Osteoblast (primary cell): ENCODE data around the gene OLA1. TPM values are rescaled to one million over a fixed set of nuclear protein-coding genes. Genes with fewer than 3 reads are reported as not detected.

Experiments used
- DNase-seq: peaks from one replicate; pipeline ENCODE4 v3.0.0; 2011; ENCODE audit warnings: low spot score, mixed read lengths; ENCODE audit not compliant: insufficient read length; ENCODE audit errors: missing footprints
- H2AFZ ChIP-seq: 2 replicates; pipeline ENCODE4 v1.6.0; 2011; ENCODE audit warnings: mild to moderate bottlenecking, low read length
- H3K27ac ChIP-seq: 2 replicates; pipeline ENCODE4 v1.5.1; 2011; ENCODE audit warnings: mild to moderate bottlenecking, low read depth, low read length, moderate library complexity
- H3K27me3 ChIP-seq: 2 replicates; pipeline ENCODE4 v1.6.0; 2012; ENCODE audit warnings: mild to moderate bottlenecking, control low read depth, inconsistent platforms, low read length, moderate library complexity; ENCODE audit not compliant: insufficient read depth
- H3K36me3 ChIP-seq: 2 replicates; pipeline ENCODE4 v1.5.1; 2011; ENCODE audit warnings: mild to moderate bottlenecking, low read length, control low read depth, moderate library complexity; ENCODE audit not compliant: insufficient read depth
- H3K4me1 ChIP-seq: 2 replicates; pipeline ENCODE4 v1.5.1; 2011; ENCODE audit warnings: mild to moderate bottlenecking, low read length, control low read depth, moderate library complexity; ENCODE audit not compliant: insufficient read depth
- H3K4me2 ChIP-seq: 2 replicates; pipeline ENCODE4 v1.6.0; 2011; ENCODE audit warnings: mild to moderate bottlenecking, low read length; ENCODE audit not compliant: insufficient read depth
- H3K4me3 ChIP-seq: fragments of 200-600 bp; sonication (generic); 3 replicates; pipeline ENCODE4 v1.5.1; 2012; ENCODE audit warnings: mild to moderate bottlenecking, low read length, inconsistent platforms; ENCODE audit not compliant: insufficient read depth
- H3K79me2 ChIP-seq: 2 replicates; pipeline ENCODE4 v1.6.0; 2012; ENCODE audit warnings: mild to moderate bottlenecking, low read length, control low read depth, inconsistent platforms; ENCODE audit not compliant: insufficient read depth
- H3K9me3 ChIP-seq: 2 replicates; pipeline ENCODE4 v1.5.1; 2011; ENCODE audit warnings: low read depth, low read length, control low read depth
- H4K20me1 ChIP-seq: 2 replicates; pipeline ENCODE4 v1.6.0; 2012; ENCODE audit warnings: mild to moderate bottlenecking, low read length, control low read depth; ENCODE audit not compliant: insufficient read depth
- CTCF ChIP-seq: IDR thresholded peaks from 2 replicates; pipeline ENCODE4 v1.5.1; 2011; ENCODE audit warnings: mild to moderate bottlenecking, low read depth, low read length, moderate library complexity; ENCODE audit errors: extremely low read depth
- total RNA-seq: library from RNA; depleted of rRNA; stranded (reverse); fragments of >200 nt; gene quantifications from 2 replicates; pipeline ENCODE4 v1.2.3, GENCODE V29; 2012

The OLA1 gene
- total RNA-seq, 1 donor: 79.3 TPM

DNA sequence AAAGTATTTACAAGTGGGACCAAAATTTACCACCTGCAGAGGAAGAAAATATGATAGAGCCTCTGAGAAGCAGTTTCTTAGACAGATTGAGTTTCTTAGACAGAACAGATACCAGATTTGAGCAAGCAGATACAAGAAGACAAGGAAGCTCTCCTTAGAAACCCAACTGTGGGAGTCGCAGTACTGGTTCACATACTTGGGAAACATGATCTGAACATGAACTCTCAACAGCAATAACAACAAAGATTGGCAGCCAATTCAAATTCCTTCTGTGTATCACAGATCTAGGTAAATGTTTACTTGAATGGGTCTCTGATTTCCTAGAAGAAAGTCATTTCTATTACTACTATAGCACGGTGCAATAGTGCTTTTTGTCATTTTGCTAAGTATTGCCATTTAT is 82.1 kb downstream of the OLA1 start:
- Histone ChIP-seq H2AFZ (no peak overlapping the region), H3K36me3 (no peaks in the 10 kb centered on the region), H3K27ac (no peak overlapping the region), H3K4me3 (no peak overlapping the region), H3K4me1 (no peaks in the 10 kb centered on the region), H4K20me1 (peaks cover 7% of the 10 kb centered on the region), H3K9me3 (no peaks in the 10 kb centered on the region), H3K4me2 (no peak overlapping the region), H3K27me3 (no peaks in the 10 kb centered on the region), H3K79me2 (peaks cover 66% of the 10 kb centered on the region)
- TF ChIP-seq CTCF: no peak
- no peak for DNase-seq

- H3K79me2 ChIP-seq: peaks cover 43% of the 10 kb centered on the region
These were observed 86.8 kb downstream of the OLA1 start for GRCh38 chr2:174161490-174161889.

GRCh38 chr2:174158003-174158402 is 90.3 kb downstream of the OLA1 start:
- Histone ChIP-seq H3K36me3 (no peaks in the 10 kb centered on the region), H3K4me1 (peaks cover 11% of the 10 kb centered on the region), H3K4me2 (no peak overlapping the region), H3K27ac (no peak overlapping the region), H4K20me1 (peaks cover 10% of the 10 kb centered on the region), H3K9me3 (no peaks in the 10 kb centered on the region), H3K79me2 (peaks cover 31% of the 10 kb centered on the region), H3K27me3 (no peaks in the 10 kb centered on the region), H2AFZ (no peak overlapping the region), H3K4me3 (no peak overlapping the region)
- peak; percentile 50 for TF ChIP-seq CTCF
- DNase-seq: no peak

More at GRCh38 chr2:174161490-174161889, 86.8 kb downstream of the OLA1 start:
- H3K36me3 ChIP-seq: no peaks in the 10 kb centered on the region
- H3K27me3 ChIP-seq: no peaks in the 10 kb centered on the region
- H3K27ac ChIP-seq: no peak overlapping the region
- H3K9me3 ChIP-seq: no peaks in the 10 kb centered on the region
- H3K4me1 ChIP-seq: no peaks in the 10 kb centered on the region
- TF ChIP-seq CTCF: no peak
- H3K4me3 ChIP-seq: no peak overlapping the region
- H2AFZ ChIP-seq: no peak overlapping the region
- no peak overlapping the region for H3K4me2 ChIP-seq
- no peak for DNase-seq
- H4K20me1 ChIP-seq: peaks cover 4% of the 10 kb centered on the region

GRCh38 chr2:174157053-174157452 is 91.3 kb downstream of the OLA1 start:
- Histone ChIP-seq H2AFZ (no peak overlapping the region), H3K4me1 (peaks cover 11% of the 10 kb centered on the region), H3K79me2 (peaks cover 24% of the 10 kb centered on the region), H3K27me3 (no peaks in the 10 kb centered on the region), H3K9me3 (no peaks in the 10 kb centered on the region), H3K36me3 (no peaks in the 10 kb centered on the region), H3K4me3 (no peak overlapping the region), H3K4me2 (no peak overlapping the region), H3K27ac (no peak overlapping the region), H4K20me1 (peaks cover 11% of the 10 kb centered on the region)
- TF ChIP-seq CTCF: no peak
- DNase-seq: no peak
